Jurkat, Clone E6-1 (cell line): ENCODE measurements around the gene DBX1.
"Not testable (repeated sequence)": the region's sequence is repeated elsewhere in the genome, so short reads cannot be mapped to it uniquely, and the experiment has no call there.

Source experiments
- DNase-seq: peaks from one replicate; pipeline ENCODE4 v3.0.0-alpha.2; 2011; ENCODE audit warnings: low read depth, low spot score
- H3K4me3 ChIP-seq: 2 replicates; pipeline ENCODE4 v1.5.1; 2011; ENCODE audit warnings: mild to moderate bottlenecking, low read length, control low read depth, moderate library complexity

Gene DBX1

GRCh38 chr11:20129665-20130064 is 30.6 kb downstream of the DBX1 start:
- DNase-seq: no peak
- no peak overlapping the region for H3K4me3 ChIP-seq

GRCh38 chr11:20128528-20128825 is 31.8 kb downstream of the DBX1 start:
- not testable (repeated sequence) for DNase-seq, H3K4me3 ChIP-seq

- H3K4me3 ChIP-seq: no peak overlapping the region
- DNase-seq: peak; percentile 45
These were observed 32.4 kb downstream of the DBX1 start for GRCh38 chr11:20127671-20128527.

- DNase-seq: no peak
- no peak overlapping the region for H3K4me3 ChIP-seq
These were observed 33.6 kb downstream of the DBX1 start for GRCh38 chr11:20126724-20127123.

- no peak overlapping the region for H3K4me3 ChIP-seq
- DNase-seq: no peak
These were observed 34.3 kb downstream of the DBX1 start for GRCh38 chr11:20125927-20126326.

- no peak overlapping the region for H3K4me3 ChIP-seq
- no peak for DNase-seq
These were observed 38.1 kb downstream of the DBX1 start for GRCh38 chr11:20122131-20122530.

- DNase-seq: no peak
- no peak overlapping the region for H3K4me3 ChIP-seq
These were observed 39.9 kb downstream of the DBX1 start for GRCh38 chr11:20120134-20120925.

GRCh38 chr11:20119315-20119714 is 41.0 kb downstream of the DBX1 start:
- DNase-seq: no peak
- H3K4me3 ChIP-seq: no peak overlapping the region

- no peak overlapping the region for H3K4me3 ChIP-seq
- DNase-seq: no peak
These were observed 42.1 kb downstream of the DBX1 start for GRCh38 chr11:20118209-20118608.

GRCh38 chr11:20117291-20117690 is 43.0 kb downstream of the DBX1 start:
- DNase-seq: no peak
- H3K4me3 ChIP-seq: no peak overlapping the region

GRCh38 chr11:20116825-20117224 is 43.5 kb downstream of the DBX1 start:
- no peak for DNase-seq
- no peak overlapping the region for H3K4me3 ChIP-seq

- H3K4me3 ChIP-seq: no peak overlapping the region
- DNase-seq: no peak
These were observed 45.7 kb downstream of the DBX1 start for GRCh38 chr11:20114588-20114987.

GRCh38 chr11:20113149-20113438 is 47.2 kb downstream of the DBX1 start:
- no peak overlapping the region for H3K4me3 ChIP-seq
- no peak for DNase-seq

- DNase-seq: no peak
- no peak overlapping the region for H3K4me3 ChIP-seq
These were observed 47.8 kb downstream of the DBX1 start for GRCh38 chr11:20112291-20113148.

- DNase-seq: no peak
- no peak overlapping the region for H3K4me3 ChIP-seq
These were observed 48.4 kb downstream of the DBX1 start for GRCh38 chr11:20111871-20112270.

GRCh38 chr11:20110908-20111669 is 49.2 kb downstream of the DBX1 start:
- peak; percentile 52 for DNase-seq
- no peak overlapping the region for H3K4me3 ChIP-seq

GRCh38 chr11:20109731-20110445 is 50.4 kb downstream of the DBX1 start:
- no peak for DNase-seq
- H3K4me3 ChIP-seq: no peak overlapping the region
